ENCODE measurements around the gene RDM1. TPM values are rescaled to one million over a fixed set of nuclear protein-coding genes. Genes with fewer than 3 reads are reported as not detected.

The RDM1 gene
- total RNA-seq, 1 experiment from 2014 or later, result 11.7 TPM

DNA sequence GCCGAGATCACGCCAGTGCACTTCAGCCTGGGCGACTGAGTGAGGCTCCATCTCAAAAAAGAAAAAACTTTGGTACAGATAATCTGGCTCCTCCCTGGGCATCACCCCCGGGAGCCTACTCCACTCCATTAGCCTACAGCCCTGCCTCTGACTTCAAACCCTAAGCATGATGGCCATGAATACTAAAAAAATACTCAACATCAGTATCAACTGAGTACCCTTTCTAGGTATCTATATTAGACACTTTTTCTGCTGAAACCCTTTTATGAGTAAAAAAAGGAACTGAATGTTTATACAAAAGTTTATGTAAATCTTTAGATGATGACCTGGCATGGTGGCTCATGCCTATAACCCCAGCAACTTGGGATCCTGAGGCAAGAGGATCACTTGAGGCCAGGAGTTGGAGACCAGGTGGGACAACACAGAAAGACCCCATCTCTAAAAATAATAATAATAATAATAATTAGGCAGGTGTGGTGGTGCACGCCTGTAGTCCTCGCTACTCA, 6.9 kb downstream of the RDM1 start:
- BruUV-seq (replicated peaks), result no TSS peak
- RAD21 ChIA-PET (ENCODE audit: low non-redundant PET in 1 of 2, low total read pairs in 2 of 2, uncharacterized antibody in 2 of 2, unreplicated experiment in 2 of 2), result no interaction called here

More for the DNA sequence above, 6.9 kb downstream of the RDM1 start:
- Histone ChIP-seq H3K4me1 (ENCODE audit: control insufficient read depth in 1 of 2, insufficient read depth in 2 of 2, low read length in 2 of 2) (no peaks in the 10 kb centered on the region), H3K9ac (ENCODE audit: low read length) (no peak overlapping the region), H2AFZ (ENCODE audit: low read depth, low read length, poor library complexity, severe bottlenecking) (no peak overlapping the region), H3K9me2 (ENCODE audit: insufficient read depth) (no peaks in the 10 kb centered on the region), H3K4me3 (replicated peaks in 1 of 2; ENCODE audit: low read depth in 1 of 2, low read length in 2 of 2) (no peak overlapping the region), H3K4me2 (ENCODE audit: low read length) (no peak overlapping the region), H3K27me3 (ENCODE audit: insufficient read depth, low read length) (no peaks in the 10 kb centered on the region), H3K36me3 (ENCODE audit: control insufficient read depth in 1 of 2, insufficient read depth in 2 of 2, low read length in 2 of 2) (no peaks in the 10 kb centered on the region; a peak in 1 of 4 replicates), H3K79me2 (ENCODE audit: insufficient read depth, low read length) (no peaks in the 10 kb centered on the region), H4K20me1 (ENCODE audit: insufficient read depth) (no peaks in the 10 kb centered on the region), H3K9me3 (ENCODE audit: control insufficient read depth in 1 of 2, insufficient read depth in 1 of 2, low read depth in 1 of 2, low read length in 2 of 2) (no peaks in the 10 kb centered on the region), H3K27ac (ENCODE audit: low read depth, low read length) (no peak overlapping the region)
- intact Hi-C loops (cut with micrococcal nuclease), result no loop called here
- no peak for DNase-seq (ENCODE audit: low read depth, low spot score)
- TF ChIP-seq EGR1 (IDR thresholded peaks at IDR 0.05; ENCODE audit: low read depth) (no peak), JUND (IDR thresholded peaks at IDR 0.05) (no peak), SIN3A (IDR thresholded peaks at IDR 0.05; ENCODE audit: low read depth) (no peak), EZH2phosphoT487 (IDR thresholded peaks at IDR 0.05; ENCODE audit: borderline replicate concordance) (no peak), RAD21 (IDR thresholded peaks at IDR 0.05; ENCODE audit: low read depth) (no peak), ELF1 (IDR thresholded peaks at IDR 0.05; ENCODE audit: borderline replicate concordance, low read depth) (no peak), ZBTB33 (IDR thresholded peaks at IDR 0.05; ENCODE audit: extremely low read depth, insufficient replicate concordance, low read length) (no peak), SP1 (IDR thresholded peaks at IDR 0.05; ENCODE audit: low read depth) (no peak), SRF (IDR thresholded peaks at IDR 0.05; ENCODE audit: low read depth) (no peak), CEBPB (IDR thresholded peaks at IDR 0.05; ENCODE audit: low read depth) (no peak), POLR2AphosphoS5 (IDR thresholded peaks at IDR 0.05; ENCODE audit: low read depth, low read length) (no peak), REST (IDR thresholded peaks at IDR 0.05; ENCODE audit: low read depth) (no peak), ZNF274 (IDR thresholded peaks at IDR 0.05; ENCODE audit: low read depth, low read length) (no peak), CBX3 (IDR thresholded peaks at IDR 0.05; ENCODE audit: low read depth) (no peak), POLR2A (IDR thresholded peaks at IDR 0.05; ENCODE audit: borderline replicate concordance, extremely low read depth, insufficient read depth, insufficient read length) (no peak), YY1 (IDR thresholded peaks at IDR 0.05; ENCODE audit: extremely low read depth, insufficient replicate concordance, low read depth, low read length) (no peak), FOSL1 (IDR thresholded peaks at IDR 0.05; ENCODE audit: low read depth) (no peak)
- TF ChIP-seq, protein P1, sequence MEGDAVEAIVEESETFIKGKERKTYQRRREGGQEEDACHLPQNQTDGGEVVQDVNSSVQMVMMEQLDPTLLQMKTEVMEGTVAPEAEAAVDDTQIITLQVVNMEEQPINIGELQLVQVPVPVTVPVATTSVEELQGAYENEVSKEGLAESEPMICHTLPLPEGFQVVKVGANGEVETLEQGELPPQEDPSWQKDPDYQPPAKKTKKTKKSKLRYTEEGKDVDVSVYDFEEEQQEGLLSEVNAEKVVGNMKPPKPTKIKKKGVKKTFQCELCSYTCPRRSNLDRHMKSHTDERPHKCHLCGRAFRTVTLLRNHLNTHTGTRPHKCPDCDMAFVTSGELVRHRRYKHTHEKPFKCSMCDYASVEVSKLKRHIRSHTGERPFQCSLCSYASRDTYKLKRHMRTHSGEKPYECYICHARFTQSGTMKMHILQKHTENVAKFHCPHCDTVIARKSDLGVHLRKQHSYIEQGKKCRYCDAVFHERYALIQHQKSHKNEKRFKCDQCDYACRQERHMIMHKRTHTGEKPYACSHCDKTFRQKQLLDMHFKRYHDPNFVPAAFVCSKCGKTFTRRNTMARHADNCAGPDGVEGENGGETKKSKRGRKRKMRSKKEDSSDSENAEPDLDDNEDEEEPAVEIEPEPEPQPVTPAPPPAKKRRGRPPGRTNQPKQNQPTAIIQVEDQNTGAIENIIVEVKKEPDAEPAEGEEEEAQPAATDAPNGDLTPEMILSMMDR (IDR thresholded peaks at IDR 0.05 in 2 of 3, conservative IDR thresholded peaks at IDR 0.05 in 1 of 3; ENCODE audit: borderline replicate concordance in 1 of 3, insufficient read depth in 1 of 3, low read depth in 2 of 3, low read length in 2 of 3), result no peak
- ATAC-seq, result no peak
- CTCF ChIA-PET, result no interaction called here
- POLR2A ChIA-PET, result no interaction called here
